Measurements from ENCODE around the gene ABCC3.

Gene ABCC3

DNA sequence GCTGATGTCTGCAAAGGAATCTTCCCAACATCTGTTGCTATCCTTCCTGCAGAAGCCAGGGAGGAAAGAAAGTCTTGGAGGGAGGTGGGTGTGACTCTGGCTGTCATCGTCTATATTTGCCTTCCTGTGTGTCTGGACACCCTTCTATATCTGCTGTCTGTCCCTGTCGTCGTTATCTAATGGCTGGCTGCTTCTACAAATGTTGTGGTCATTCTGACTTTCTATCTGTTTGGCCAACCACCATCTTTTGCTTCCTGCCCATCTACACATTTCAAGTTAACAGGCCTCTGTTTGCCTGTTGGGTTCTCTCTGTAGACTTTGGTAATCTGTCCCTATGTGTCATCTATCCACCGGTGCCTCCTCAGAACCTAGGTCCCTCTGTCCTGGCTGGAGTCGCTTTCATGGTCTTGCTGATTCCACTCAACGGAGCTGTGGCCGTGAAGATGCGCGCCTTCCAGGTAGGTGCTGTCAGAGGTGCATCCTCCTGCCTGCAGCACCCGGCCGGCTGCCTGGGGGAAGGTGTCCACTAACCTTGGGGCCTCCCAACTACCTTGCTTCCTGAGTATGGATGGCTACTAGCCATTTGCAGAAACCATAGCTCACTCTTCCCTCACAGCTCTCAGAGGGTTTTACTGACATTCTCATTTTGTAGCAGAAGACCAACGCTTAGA, 30.2 kb downstream of the ABCC3 start:
- no peaks in the 10 kb centered on the region for H3F3A ChIP-seq (ENCODE audit: control insufficient read depth, insufficient read depth)
- H3K4me1 ChIP-seq (ENCODE audit: control insufficient read depth, low read length): no peaks in the 10 kb centered on the region
- no peaks in the 10 kb centered on the region for H3K79me2 ChIP-seq (ENCODE audit: control insufficient read depth, low read length)

DNA sequence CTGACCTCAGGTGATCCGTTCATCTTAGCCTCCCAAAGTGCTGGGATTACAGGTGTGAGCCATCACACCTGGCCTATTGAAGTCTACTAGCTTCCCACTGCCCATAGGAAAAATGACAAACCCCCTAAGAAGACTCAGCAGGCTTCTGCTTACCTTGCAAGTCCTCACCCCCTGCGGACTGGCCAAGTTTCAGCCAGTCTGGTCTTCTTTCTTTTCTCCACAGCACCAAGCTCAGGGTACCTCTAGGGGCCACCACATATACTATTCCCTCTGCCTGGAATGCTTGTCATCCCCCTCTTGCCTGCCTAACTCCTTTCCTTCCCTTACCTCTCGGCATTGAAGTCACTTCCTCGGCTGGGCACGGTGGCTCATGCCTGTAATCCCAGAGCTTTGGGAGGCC, 31.2 kb downstream of the ABCC3 start:
- H3K9me3 ChIP-seq (ENCODE audit: control insufficient read depth, insufficient read depth, low read length): no peaks in the 10 kb centered on the region
- H3K4me3 ChIP-seq (ENCODE audit: low read length): no peak overlapping the region
- H3K36me3 ChIP-seq (ENCODE audit: control insufficient read depth, low read length): no peaks in the 10 kb centered on the region
- no peak overlapping the region for H3K27ac ChIP-seq (ENCODE audit: low read depth, low read length)
- no peaks in the 10 kb centered on the region for H3K9me2 ChIP-seq (replicated peaks; ENCODE audit: control insufficient read depth, low read length)
- H3K4me2 ChIP-seq (ENCODE audit: low read length): no peak overlapping the region
- H3K27me3 ChIP-seq (ENCODE audit: control insufficient read depth, low read length): no peaks in the 10 kb centered on the region
- TF ChIP-seq CTCF (IDR thresholded peaks at IDR 0.05; ENCODE audit: low read depth, low read length, poor library complexity, severe bottlenecking): no peak
- no peak for TF ChIP-seq EZH2phosphoT487 (IDR thresholded peaks at IDR 0.05; ENCODE audit: borderline replicate concordance, low read length)
- no peaks in the 10 kb centered on the region for H4K20me1 ChIP-seq (ENCODE audit: control insufficient read depth, insufficient read depth, low read depth, low read length)
- H3K79me2 ChIP-seq (ENCODE audit: control insufficient read depth, low read length): no peaks in the 10 kb centered on the region
- H3K4me1 ChIP-seq (ENCODE audit: control insufficient read depth, low read length): no peaks in the 10 kb centered on the region
- H3F3A ChIP-seq (ENCODE audit: control insufficient read depth, insufficient read depth): no peaks in the 10 kb centered on the region

More for the DNA sequence above, 30.2 kb downstream of the ABCC3 start:
- no peak for TF ChIP-seq CTCF (IDR thresholded peaks at IDR 0.05; ENCODE audit: low read depth, low read length, poor library complexity, severe bottlenecking)
- no peak for TF ChIP-seq EZH2phosphoT487 (IDR thresholded peaks at IDR 0.05; ENCODE audit: borderline replicate concordance, low read length)
- Histone ChIP-seq H3K27me3 (ENCODE audit: control insufficient read depth, low read length) (no peaks in the 10 kb centered on the region), H3K27ac (ENCODE audit: low read depth, low read length) (no peak overlapping the region), H3K9me3 (ENCODE audit: control insufficient read depth, insufficient read depth, low read length) (no peaks in the 10 kb centered on the region), H3K4me2 (ENCODE audit: low read length) (no peak overlapping the region), H3K36me3 (ENCODE audit: control insufficient read depth, low read length) (no peaks in the 10 kb centered on the region), H3K9me2 (replicated peaks; ENCODE audit: control insufficient read depth, low read length) (no peaks in the 10 kb centered on the region), H3K4me3 (ENCODE audit: low read length) (no peak overlapping the region), H4K20me1 (ENCODE audit: control insufficient read depth, insufficient read depth, low read depth, low read length) (no peaks in the 10 kb centered on the region)

DNA sequence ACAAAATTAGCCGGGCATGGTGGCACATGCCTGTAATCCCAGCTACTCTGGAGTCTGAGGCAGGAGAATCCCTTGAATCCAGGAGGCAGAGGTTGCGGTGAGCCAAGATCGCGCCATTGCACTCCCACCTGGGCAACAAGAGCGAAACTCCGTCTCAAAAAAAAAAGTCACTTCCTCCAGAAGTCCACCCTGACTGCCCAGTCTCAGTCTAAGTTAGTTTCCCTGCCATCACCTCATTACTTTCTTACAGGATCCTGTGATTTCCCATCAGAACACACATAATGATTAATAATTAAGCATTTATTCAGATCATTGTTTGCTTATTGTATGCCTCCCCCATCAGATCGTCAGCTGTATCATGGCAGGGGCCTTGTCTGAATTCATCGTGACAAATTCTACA, 31.6 kb downstream of the ABCC3 start:
- H3K79me2 ChIP-seq (ENCODE audit: control insufficient read depth, low read length): no peaks in the 10 kb centered on the region
- no peaks in the 10 kb centered on the region for H3K27me3 ChIP-seq (ENCODE audit: control insufficient read depth, low read length)
- H3K4me3 ChIP-seq (ENCODE audit: low read length): no peak overlapping the region
- H3K9me2 ChIP-seq (replicated peaks; ENCODE audit: control insufficient read depth, low read length): no peaks in the 10 kb centered on the region
- TF ChIP-seq CTCF (IDR thresholded peaks at IDR 0.05; ENCODE audit: low read depth, low read length, poor library complexity, severe bottlenecking) (no peak), EZH2phosphoT487 (IDR thresholded peaks at IDR 0.05; ENCODE audit: borderline replicate concordance, low read length) (no peak)
- no peaks in the 10 kb centered on the region for H3K4me1 ChIP-seq (ENCODE audit: control insufficient read depth, low read length)
- no peaks in the 10 kb centered on the region for H3F3A ChIP-seq (ENCODE audit: control insufficient read depth, insufficient read depth)
- H3K36me3 ChIP-seq (ENCODE audit: control insufficient read depth, low read length): no peaks in the 10 kb centered on the region
- no peaks in the 10 kb centered on the region for H3K9me3 ChIP-seq (ENCODE audit: control insufficient read depth, insufficient read depth, low read length)
- H4K20me1 ChIP-seq (ENCODE audit: control insufficient read depth, insufficient read depth, low read depth, low read length): no peaks in the 10 kb centered on the region
- H3K27ac ChIP-seq (ENCODE audit: low read depth, low read length): no peak overlapping the region
- H3K4me2 ChIP-seq (ENCODE audit: low read length): no peak overlapping the region

All from DOHH2 (cell line).